GM12878 (cell line): ENCODE results near the gene STIL. TPM values are rescaled to one million over a fixed set of nuclear protein-coding genes. Genes with fewer than 3 reads are reported as not detected.

Source experiments
- ATAC-seq: fragments of 200-7000 bp; cut with Tn5 transposase; 3 replicates; pipeline ENCODE4 v1.9.1; 2020; ENCODE audit warnings: mild to moderate bottlenecking, moderate library complexity
- BruUV-seq: library from RNA; stranded (reverse); fragments of 400-500 nt; replicated peaks from 2 replicates; lab custom pipeline; 2021; lab: Mats Ljungman, UMichigan
- CTCF ChIA-PET: fragments of 300-600 bp; sonication (Branson Sonifier 250); formaldehyde crosslinking; extraction: SDS; loops from one replicate; lab custom pipeline; 2021; ENCODE audit warnings: inconsistent platforms; lab: Yijun Ruan, JAX
- POLR2A ChIA-PET: fragments of 350-600 bp; formaldehyde crosslinking; extraction: SDS; loops from one replicate; lab custom pipeline; 2021; ENCODE audit warnings: inconsistent platforms; lab: Charles Lee
- RAD21 ChIA-PET: fragments of 300-600 bp; sonication (Branson Sonifier 250); formaldehyde crosslinking; loops from one replicate; lab custom pipeline; 2023; ENCODE audit warnings: antibody characterized with exemption; ENCODE audit not compliant: unreplicated experiment; lab: Charles Lee
- SMC1A ChIA-PET: fragments of 300-600 bp; sonication (Branson Sonifier 250); formaldehyde crosslinking; loops from one replicate; lab custom pipeline; 2023; ENCODE audit not compliant: unreplicated experiment, uncharacterized antibody; lab: Charles Lee
- DNase-seq: peaks from one replicate; pipeline ENCODE4 v3.0.0-alpha.2; 2011; ENCODE audit warnings: low read depth, low spot score
- FAIRE-seq: peaks from 3 replicates; lab custom pipeline; 2011; peaks lifted over from hg19 to GRCh38; lab: Jason Lieb, UNC
- H2AFZ ChIP-seq: 2 replicates; pipeline ENCODE4 v1.6.0; 2011; ENCODE audit warnings: low read depth, low read length, control low read depth; ENCODE audit not compliant: control insufficient read depth
- H3K27ac ChIP-seq: 2 replicates; pipeline ENCODE4 v1.5.1; 2011; ENCODE audit warnings: control low read depth; ENCODE audit not compliant: control insufficient read depth, insufficient read depth
- H3K27me3 ChIP-seq, 2 experiments: replicated peaks in 1 of 2; 2 replicates each; pipeline versions ENCODE4 v1.6.0 to v1.6.1; 2011; ENCODE audit warnings: low read length in 1 of 2; ENCODE audit not compliant: control insufficient read depth in 2 of 2, insufficient read depth in 2 of 2
- H3K36me3 ChIP-seq, 2 experiments: 2 replicates each; pipeline ENCODE4 v1.5.1; 2011; ENCODE audit warnings: low read length in 1 of 2; ENCODE audit not compliant: control insufficient read depth in 2 of 2, insufficient read depth in 2 of 2
- H3K4me1 ChIP-seq: 2 replicates; pipeline ENCODE4 v1.6.1; 2011; ENCODE audit warnings: mild to moderate bottlenecking, low read length, moderate library complexity, mixed read lengths; ENCODE audit not compliant: control insufficient read depth, insufficient read depth
- H3K4me2 ChIP-seq: 2 replicates; pipeline ENCODE4 v1.6.0; 2011; ENCODE audit warnings: control low read depth; ENCODE audit not compliant: control insufficient read depth, insufficient read depth
- H3K4me3 ChIP-seq: fragments of 200-600 bp; sonication (generic); 2 replicates; pipeline ENCODE4 v1.5.1; 2016
- H3K79me2 ChIP-seq: 2 replicates; pipeline ENCODE4 v1.6.0; 2011; ENCODE audit warnings: low read length; ENCODE audit not compliant: control insufficient read depth, insufficient read depth
- H3K9ac ChIP-seq: 2 replicates; pipeline ENCODE4 v1.8.0; 2011; ENCODE audit warnings: low read length, control low read depth, mixed read lengths; ENCODE audit not compliant: control insufficient read depth, insufficient read depth
- H3K9me3 ChIP-seq: replicated peaks from 3 replicates; pipeline ENCODE4 v1.5.1; 2011; ENCODE audit warnings: mild to moderate bottlenecking, low read length; ENCODE audit not compliant: control insufficient read depth, insufficient read depth
- H4K20me1 ChIP-seq: 2 replicates; pipeline ENCODE4 v1.6.0; 2011; ENCODE audit not compliant: control insufficient read depth, insufficient read depth
- ATF7 ChIP-seq: fragments of 450-650 bp; IDR thresholded peaks from 2 replicates; pipeline ENCODE4 v1.6.1; 2016; ENCODE audit warnings: low read depth, mild to moderate bottlenecking
- CHD2 ChIP-seq: IDR thresholded peaks from 2 replicates; pipeline ENCODE4 v1.6.1; 2011; ENCODE audit warnings: low read depth, low read length, improper control_type of control experiment, borderline replicate concordance
- CHD4 ChIP-seq: fragments of 200-600 bp; sonication (generic); IDR thresholded peaks from 2 replicates; pipeline ENCODE4 v1.6.1; 2016; ENCODE audit warnings: mild to moderate bottlenecking
- E2F4 ChIP-seq: IDR thresholded peaks from 2 replicates; pipeline ENCODE4 v1.6.1; 2012; ENCODE audit warnings: low read depth, low read length, improper control_type of control experiment
- EP300 ChIP-seq, 2 experiments: fragments of 150-350 bp in 1 of 2; IDR thresholded peaks; 2 replicates each; pipeline ENCODE4 v1.6.1; 2011 to 2012; ENCODE audit warnings: low read depth in 2 of 2, low read length in 2 of 2, borderline replicate concordance in 1 of 2, improper control_type of control experiment in 1 of 2, inconsistent platforms in 1 of 2; ENCODE audit not compliant: control insufficient read depth in 1 of 2
- FOXK2 ChIP-seq: fragments of 450-650 bp; IDR thresholded peaks from 2 replicates; pipeline ENCODE4 v1.6.1; 2017; ENCODE audit warnings: mild to moderate bottlenecking, moderate library complexity
- FOXM1 ChIP-seq: IDR thresholded peaks from 2 replicates; pipeline ENCODE4 v1.6.1; 2012; ENCODE audit warnings: low read depth, mild to moderate bottlenecking, inconsistent platforms, low read length, moderate library complexity
- MTA3 ChIP-seq: IDR thresholded peaks from 2 replicates; pipeline ENCODE4 v1.6.1; 2012; ENCODE audit warnings: low read length, inconsistent platforms, borderline replicate concordance
- MYC ChIP-seq: IDR thresholded peaks from 2 replicates; pipeline ENCODE4 v1.6.1; 2011; ENCODE audit warnings: mild to moderate bottlenecking, low read length, moderate library complexity, inconsistent platforms; ENCODE audit not compliant: insufficient read depth, insufficient replicate concordance, insufficient read length, severe bottlenecking
- NR2C2 ChIP-seq: IDR thresholded peaks from 2 replicates; pipeline ENCODE4 v1.6.1; 2011; ENCODE audit warnings: borderline replicate concordance, low read depth; ENCODE audit not compliant: control insufficient read depth, insufficient read length
- RB1 ChIP-seq: fragments of 450-650 bp; formaldehyde crosslinking; IDR thresholded peaks from 2 replicates; pipeline ENCODE4 v1.6.1; 2017; ENCODE audit warnings: mild to moderate bottlenecking, borderline replicate concordance
- RELA ChIP-seq: fragments of 450-650 bp; IDR thresholded peaks from 2 replicates; pipeline ENCODE4 v1.8.0; 2014; ENCODE audit warnings: borderline replicate concordance; ENCODE audit not compliant: partially characterized antibody
- SPI1 ChIP-seq: IDR thresholded peaks from 2 replicates; pipeline ENCODE4 v1.6.1; 2011; ENCODE audit warnings: low read depth, mild to moderate bottlenecking, low read length, moderate library complexity, borderline replicate concordance; ENCODE audit not compliant: insufficient read depth
- ZBTB11 ChIP-seq: fragments of 450-650 bp; formaldehyde crosslinking; IDR thresholded peaks from 2 replicates; pipeline ENCODE4 v1.5.0; 2022; ENCODE audit warnings: mild to moderate bottlenecking, missing genetic modification characterization
- ZNF217 ChIP-seq: fragments of 450-650 bp; IDR thresholded peaks from 2 replicates; pipeline ENCODE4 v1.6.1; 2017; ENCODE audit warnings: antibody characterized with exemption, mild to moderate bottlenecking
- ZNF622 ChIP-seq: fragments of 450-650 bp; IDR thresholded peaks from 2 replicates; pipeline ENCODE4 v1.6.1; 2017; ENCODE audit warnings: mild to moderate bottlenecking, inconsistent platforms
- whole genome bisulfite sequencing: methylation state at CpG from one replicate; pipeline ENCODE4 v1.1.6; 2016; ENCODE audit warnings: low lambda C conversion rate; ENCODE audit not compliant: insufficient replicate concordance, insufficient coverage; ENCODE audit errors: missing lambda C conversion rate; 5-methylcytosine and 5-hydroxymethylcytosine counted together
- in situ Hi-C: fragments of 300-500 bp; cut with MboI; formaldehyde crosslinking; loops from 9 replicates; pipeline ENCODE4 v1.14.3; 2018; ENCODE audit warnings: mixed read lengths
- intact Hi-C: fragments of 100-400 bp; cut with micrococcal nuclease; formaldehyde crosslinking; loops from one replicate; pipeline ENCODE4 v1.14.2; 2022; ENCODE audit not compliant: unreplicated experiment
- polyA plus RNA-seq, 11 experiments: library from polyadenylated mRNA; depleted of rRNA in 4 of 11; unstranded in 6 of 11; stranded (reverse) in 5 of 11; fragments of >200 nt; fragmentation: Nextera tagmentation in 4 of 11; fragmentation: Illumina TruSeq in 1 of 11; extraction: Ambion mirVana in 4 of 11; extraction: Trizol in 1 of 11; gene quantifications; 1 replicate in 1 of 11; 2 replicates in 10 of 11; pipeline versions ENCODE4 v1.2.1 to v1.2.3, GENCODE V29; 2011 to 2016; ENCODE audit warnings: inconsistent platforms in 2 of 11, missing spikeins in 2 of 11, low read depth in 1 of 11
- total RNA-seq, 4 experiments: library from RNA; depleted of rRNA in 3 of 4; stranded (reverse); fragments of >200 nt in 3 of 4; fragmentation: Illumina TruSeq in 1 of 4; extraction: Trizol in 1 of 4; gene quantifications; 2 replicates each; pipeline versions ENCODE4 v1.2.1 to v1.2.3, GENCODE V29; 2013 to 2021

Gene STIL
- total and polyA plus RNA-seq, 10 of the 15 experiments (the other 5 are each of a cell fraction or from before 2014, with no cell fraction given): 6.0 to 35.1 (median 26.5) TPM

DNA sequence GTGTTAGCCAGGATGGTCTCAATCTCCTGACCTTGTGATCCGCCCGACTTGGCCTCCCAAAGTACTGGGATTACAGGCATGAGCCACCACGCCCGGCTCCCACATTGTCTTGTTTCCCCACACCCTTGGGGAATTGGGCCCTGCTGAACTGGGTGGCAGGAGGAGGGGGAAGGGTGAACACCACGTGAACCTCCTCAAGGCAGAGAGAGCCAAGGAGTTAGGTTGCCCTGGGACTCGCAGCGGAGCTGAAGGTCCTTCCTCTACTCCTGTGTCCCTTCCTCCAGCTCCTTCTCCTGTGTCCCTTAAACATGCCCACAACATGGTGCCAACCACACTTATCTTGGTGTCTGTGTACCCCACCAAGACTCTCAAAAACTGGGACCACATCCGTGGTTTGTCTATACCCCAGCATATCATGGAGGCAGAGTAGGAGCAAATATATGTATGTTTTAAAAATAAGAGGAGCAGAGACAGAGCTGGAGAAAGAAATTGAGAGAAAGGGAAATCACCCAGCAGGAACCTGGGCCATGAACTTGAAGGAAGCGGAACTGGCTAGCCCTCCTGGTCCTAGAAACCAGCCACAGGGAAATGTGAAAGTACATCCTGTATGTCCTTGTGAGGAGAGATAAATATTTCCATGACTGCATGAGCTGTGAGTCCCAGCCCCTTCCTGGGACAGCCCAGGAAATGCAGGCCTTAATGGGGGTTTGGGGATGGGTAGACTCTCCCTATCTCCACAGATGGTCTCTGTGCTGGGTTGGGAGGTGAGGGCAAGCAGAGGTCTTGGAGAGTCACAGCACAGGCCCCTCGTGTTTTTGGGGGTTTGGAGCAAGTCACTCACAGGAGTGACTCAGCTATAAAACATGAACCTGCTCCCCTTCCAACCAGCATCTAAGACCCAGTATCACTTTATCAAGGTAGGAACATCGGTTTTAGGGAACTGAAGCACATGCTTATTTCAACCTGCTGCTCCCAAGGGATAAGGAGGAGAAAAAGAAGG, 72.5 kb downstream of the STIL start:
- ChIA-PET CTCF (interaction anchor here (1.5 kb wide), 1 partner anchor 21 kb away, joined by 5 read pairs; no protein-coding TSS in a partner anchor), POLR2A (no interaction called here), RAD21 (no interaction called here), SMC1A (no interaction called here)
- intact Hi-C loops (no loop called here), in situ Hi-C loops (no loop called here)
- WGBS: 30% methylated on average over 10 of the region's 11 CpGs
- Histone ChIP-seq H3K27ac (no peak overlapping the region), H2AFZ (no peak overlapping the region), H3K4me3 (no peak overlapping the region), H3K27me3 (no peaks in the 10 kb centered on the region), H4K20me1 (no peaks in the 10 kb centered on the region), H3K4me1 (no peaks in the 10 kb centered on the region), H3K79me2 (no peaks in the 10 kb centered on the region), H3K9me3 (no peaks in the 10 kb centered on the region), H3K9ac (no peak overlapping the region), H3K4me2 (no peak overlapping the region), H3K36me3 (no peaks in the 10 kb centered on the region)
- DNase-seq (no peak), ATAC-seq (no peak), FAIRE-seq (no peak)
- BruUV-seq: no TSS peak
- TF ChIP-seq FOXK2 (no peak), RB1 (no peak), RELA (no peak), ATF7 (no peak), ZNF622 (no peak), MTA3 (no peak), ZNF217 (no peak), CHD2 (no peak), E2F4 (no peak), NR2C2 (no peak), EP300 (IDR thresholded peaks at IDR 0.05; ENCODE audit: borderline replicate concordance in 1 of 2, control insufficient read depth in 1 of 2, low read depth in 2 of 2, low read length in 2 of 2) (no peak), SPI1 (no peak), ZBTB11 (CRISPR knock-in tag) (no peak), FOXM1 (no peak), CHD4 (no peak), MYC (no peak)
